HG03521 (cell line): ENCODE data around the gene SETD1A.

Experiments
- ATAC-seq: cut with Tn5 transposase; IDR thresholded peaks from one replicate; pipeline ENCODE4 v1.9.1; 2021; ENCODE audit warnings: mild to moderate bottlenecking, moderate library complexity; ENCODE audit not compliant: unreplicated experiment

The SETD1A gene

GRCh38 chr16:30953111-30953510, 4.4 kb upstream of the SETD1A start:
- no peak for ATAC-seq

DNA sequence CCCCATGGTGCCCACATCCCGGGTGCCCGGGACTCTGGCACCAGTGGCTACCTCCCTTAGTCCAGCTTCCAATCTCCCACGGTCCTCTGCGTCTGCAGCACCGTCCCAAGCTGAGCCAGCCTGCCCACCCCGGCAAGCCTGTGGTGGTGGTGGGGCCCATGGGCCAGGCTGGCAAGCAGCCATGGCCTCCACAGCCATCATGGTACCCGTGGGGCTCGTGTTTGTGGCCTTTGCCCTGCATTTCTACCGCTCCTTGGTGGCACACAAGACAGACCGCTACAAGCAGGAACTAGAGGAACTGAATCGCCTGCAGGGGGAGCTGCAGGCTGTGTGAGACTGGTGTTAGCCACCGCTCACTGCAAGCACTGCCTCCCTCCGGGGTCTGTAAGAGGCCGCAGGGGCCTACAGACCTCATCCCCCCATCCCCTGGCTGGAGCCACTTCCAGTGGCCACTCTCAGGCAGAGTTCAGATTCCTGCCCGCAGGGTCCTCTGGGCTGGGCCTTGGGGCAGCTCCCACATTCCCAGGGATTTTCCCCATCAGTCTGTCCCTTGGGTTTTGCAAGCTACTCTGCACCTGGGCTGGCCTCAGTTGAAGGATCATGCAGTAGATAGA, 3.9 kb upstream of the SETD1A start:
- no peak for ATAC-seq

- ATAC-seq: no peak
Measured at GRCh38 chr16:30954993-30955392, 2.6 kb upstream of the SETD1A start.

- ATAC-seq: peak; percentile 31
Measured at GRCh38 chr16:30956601-30957455, 726 bp upstream of the SETD1A start.

GRCh38 chr16:30958175-30959079, 873 bp downstream of the SETD1A start:
- ATAC-seq: peak; percentile 33

- ATAC-seq: no peak
Measured at GRCh38 chr16:30961384-30961783, 3.8 kb downstream of the SETD1A start.

GRCh38 chr16:30963925-30964511, 6.5 kb downstream of the SETD1A start:
- ATAC-seq: no peak

DNA sequence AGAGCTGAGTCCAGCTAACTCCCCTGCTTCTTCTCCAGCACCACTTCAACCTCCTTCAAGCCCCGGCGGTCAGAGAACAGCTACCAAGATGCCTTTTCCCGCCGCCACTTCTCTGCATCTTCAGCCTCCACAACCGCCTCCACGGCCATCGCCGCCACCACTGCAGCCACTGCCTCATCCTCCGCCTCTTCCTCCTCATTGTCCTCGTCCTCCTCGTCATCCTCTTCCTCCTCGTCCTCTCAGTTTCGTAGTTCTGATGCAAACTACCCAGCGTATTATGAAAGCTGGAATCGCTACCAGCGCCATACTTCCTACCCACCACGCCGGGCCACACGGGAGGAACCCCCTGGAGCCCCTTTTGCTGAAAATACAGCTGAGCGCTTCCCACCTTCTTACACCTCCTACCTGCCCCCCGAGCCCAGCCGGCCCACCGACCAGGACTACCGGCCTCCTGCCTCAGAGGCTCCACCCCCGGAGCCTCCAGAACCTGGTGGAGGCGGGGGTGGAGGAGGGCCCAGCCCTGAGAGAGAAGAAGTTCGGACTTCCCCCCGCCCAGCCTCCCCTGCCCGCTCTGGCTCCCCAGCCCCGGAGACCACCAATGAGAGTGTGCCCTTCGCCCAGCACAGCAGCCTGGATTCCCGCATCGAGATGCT, 7.1 kb downstream of the SETD1A start:
- no peak for ATAC-seq

GRCh38 chr16:30965436-30965835, 7.9 kb downstream of the SETD1A start:
- no peak for ATAC-seq

- ATAC-seq: no peak
Measured at GRCh38 chr16:30966033-30966619, 8.6 kb downstream of the SETD1A start.

GRCh38 chr16:30967795-30968194, 10.2 kb downstream of the SETD1A start:
- no peak for ATAC-seq

DNA sequence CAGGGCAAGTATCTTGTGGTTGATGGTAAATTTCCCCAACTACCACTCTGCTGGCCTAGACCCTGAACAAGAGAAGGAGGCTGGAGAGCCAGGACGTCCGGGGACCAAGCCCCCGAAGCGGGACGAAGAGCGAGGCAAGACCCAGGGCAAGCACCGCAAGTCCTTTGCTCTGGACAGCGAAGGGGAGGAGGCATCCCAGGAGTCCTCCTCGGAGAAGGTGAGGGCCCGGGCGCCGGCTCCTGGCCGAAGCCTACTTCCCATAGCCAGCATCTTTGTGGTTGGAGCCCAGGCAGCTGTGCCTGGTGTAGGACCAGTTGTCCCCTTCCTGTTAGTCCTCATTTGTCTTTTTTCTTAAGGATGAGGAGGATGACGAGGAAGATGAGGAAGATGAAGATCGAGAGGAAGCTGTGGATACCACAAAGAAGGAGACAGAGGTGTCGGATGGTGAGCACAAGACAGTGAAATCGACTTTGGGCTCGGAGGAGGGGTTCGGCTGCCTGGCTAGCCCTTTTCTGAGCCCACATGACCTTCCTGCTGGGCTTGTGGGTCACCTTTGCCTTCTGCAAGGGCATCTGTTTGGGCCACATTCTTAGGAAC, 11.8 kb downstream of the SETD1A start:
- no peak for ATAC-seq

DNA sequence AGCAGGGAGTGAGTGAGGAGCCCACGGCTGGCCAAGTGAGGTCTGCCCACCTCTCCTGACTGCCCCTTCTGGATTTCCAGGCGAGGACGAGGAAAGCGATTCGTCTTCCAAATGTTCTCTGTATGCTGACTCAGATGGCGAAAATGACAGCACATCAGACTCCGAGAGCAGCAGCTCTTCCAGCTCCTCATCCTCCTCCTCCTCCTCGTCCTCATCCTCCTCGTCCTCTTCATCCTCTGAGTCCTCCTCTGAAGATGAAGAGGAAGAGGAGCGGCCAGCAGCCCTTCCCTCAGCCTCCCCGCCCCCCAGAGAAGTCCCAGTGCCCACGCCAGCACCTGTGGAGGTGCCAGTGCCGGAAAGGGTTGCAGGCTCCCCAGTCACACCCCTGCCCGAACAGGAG, 13.7 kb downstream of the SETD1A start:
- no peak for ATAC-seq

GRCh38 chr16:30972872-30973271, 15.3 kb downstream of the SETD1A start:
- no peak for ATAC-seq

- no peak for ATAC-seq
Measured at GRCh38 chr16:30974348-30974747, 16.8 kb downstream of the SETD1A start.

DNA sequence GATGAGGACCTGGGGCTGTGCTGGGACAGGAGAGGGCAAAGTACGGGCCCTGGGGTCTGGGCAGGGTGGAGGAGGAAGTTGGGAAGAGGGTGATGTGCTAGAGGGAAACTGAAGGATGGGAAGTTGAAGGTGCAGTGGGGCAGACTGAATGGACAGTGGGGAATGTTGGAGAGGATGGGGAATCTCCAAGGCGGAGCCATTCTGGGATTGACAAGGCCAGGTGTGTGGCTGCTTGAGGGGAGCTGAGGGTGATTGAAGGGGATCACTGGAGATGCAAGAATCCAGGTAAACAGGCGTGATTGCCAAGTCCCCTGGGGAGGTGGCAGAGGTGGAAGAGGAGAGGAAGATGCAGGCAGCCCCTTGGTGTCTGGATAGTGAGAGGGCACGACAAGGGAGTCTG, 18.9 kb downstream of the SETD1A start:
- no peak for ATAC-seq

- no peak for ATAC-seq
Measured at GRCh38 chr16:30977502-30977901, 19.9 kb downstream of the SETD1A start.

DNA sequence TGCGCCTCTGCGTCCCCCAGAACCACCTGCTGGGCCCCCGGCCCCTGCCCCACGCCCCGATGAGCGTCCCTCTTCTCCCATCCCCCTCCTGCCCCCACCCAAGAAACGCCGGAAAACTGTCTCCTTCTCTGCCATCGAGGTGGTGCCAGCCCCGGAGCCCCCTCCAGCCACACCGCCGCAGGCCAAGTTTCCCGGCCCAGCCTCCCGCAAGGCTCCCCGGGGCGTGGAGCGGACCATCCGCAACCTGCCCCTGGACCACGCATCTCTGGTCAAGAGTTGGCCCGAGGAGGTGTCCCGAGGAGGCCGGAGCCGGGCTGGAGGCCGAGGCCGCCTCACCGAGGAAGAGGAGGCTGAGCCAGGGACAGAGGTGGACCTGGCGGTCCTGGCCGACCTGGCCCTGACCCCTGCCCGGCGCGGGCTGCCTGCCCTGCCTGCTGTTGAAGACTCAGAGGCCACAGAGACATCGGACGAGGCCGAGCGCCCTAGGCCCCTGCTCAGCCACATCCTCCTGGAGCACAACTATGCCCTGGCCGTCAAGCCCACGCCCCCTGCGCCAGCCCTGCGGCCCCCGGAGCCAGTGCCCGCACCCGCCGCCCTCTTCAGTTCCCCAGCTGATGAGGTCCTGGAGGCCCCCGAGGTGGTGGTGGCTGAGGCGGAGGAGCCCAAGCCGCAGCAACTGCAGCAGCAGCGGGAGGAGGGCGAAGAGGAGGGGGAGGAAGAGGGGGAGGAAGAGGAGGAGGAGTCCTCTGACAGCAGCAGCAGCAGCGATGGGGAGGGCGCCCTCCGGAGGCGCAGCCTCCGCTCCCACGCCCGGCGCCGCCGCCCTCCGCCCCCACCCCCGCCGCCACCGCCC, 21.8 kb downstream of the SETD1A start:
- no peak for ATAC-seq

GRCh38 chr16:30980023-30980371, 22.4 kb downstream of the SETD1A start:
- no peak for ATAC-seq
